Posterior vena cava (tissue), 2 donors: Measurements from ENCODE around the gene CCNC. TPM values are rescaled to one million over a fixed set of nuclear protein-coding genes. Genes with fewer than 3 reads are reported as not detected.
A peak's percentile ranks its signal among the peaks of the same experiment; 100 is the strongest.

Source experiments
- DNase-seq: peaks from one replicate; pipeline ENCODE4 v3.0.0-alpha.2; 2020; ENCODE audit warnings: low spot score
- intact Hi-C, 2 donors: fragments of 100-400 bp; cut with DNase I; formaldehyde crosslinking; loops; one replicate each; pipeline versions ENCODE4 v1.14.1 to v1.14.2; 2022 to 2023
- long read RNA-seq, 2 donors: library from polyadenylated mRNA; unstranded; transcript quantifications; one replicate each; pipeline ENCODE4 v2.0.0, GENCODE V29; 2020 to 2021
- total RNA-seq, 2 donors: library from RNA; stranded (reverse); fragmentation: NEBNext Ultra II Directional; extraction: Animal tissue kit (Norgen Biotek cat#: 25700); gene quantifications; one replicate each; pipeline ENCODE4 v1.2.1, GENCODE V29; 2021
- donor health status: DM: yes; HTN: yes; CAD: no.
- donor health status: DM: yes; HTN: yes; CAD: no.

Gene CCNC
- 10 to 100 TPM; 32.3 to 41.4 TPM for total RNA-seq
- long read RNA-seq, donor 1, transcript CCNC-210 (12 exons, 2,473 nt): major isoform, 14 of 21 reads
- long read RNA-seq, donor 1, partial matches to known transcripts: 0 of 21 reads
- long read RNA-seq, donor 1, other reads (novel, unspliced or antisense): 3 of 21 reads
- long read RNA-seq, donor 2, transcript CCNC-210 (12 exons, 2,473 nt): major isoform, 50 of 66 reads
- long read RNA-seq, donor 2, transcript CCNC-207 (12 exons, 1,426 nt): minor isoform, 9 of 66 reads
- long read RNA-seq, donor 2, partial matches to known transcripts: 0 of 66 reads
- long read RNA-seq, donor 2, other reads (novel, unspliced or antisense): 6 of 66 reads

DNA sequence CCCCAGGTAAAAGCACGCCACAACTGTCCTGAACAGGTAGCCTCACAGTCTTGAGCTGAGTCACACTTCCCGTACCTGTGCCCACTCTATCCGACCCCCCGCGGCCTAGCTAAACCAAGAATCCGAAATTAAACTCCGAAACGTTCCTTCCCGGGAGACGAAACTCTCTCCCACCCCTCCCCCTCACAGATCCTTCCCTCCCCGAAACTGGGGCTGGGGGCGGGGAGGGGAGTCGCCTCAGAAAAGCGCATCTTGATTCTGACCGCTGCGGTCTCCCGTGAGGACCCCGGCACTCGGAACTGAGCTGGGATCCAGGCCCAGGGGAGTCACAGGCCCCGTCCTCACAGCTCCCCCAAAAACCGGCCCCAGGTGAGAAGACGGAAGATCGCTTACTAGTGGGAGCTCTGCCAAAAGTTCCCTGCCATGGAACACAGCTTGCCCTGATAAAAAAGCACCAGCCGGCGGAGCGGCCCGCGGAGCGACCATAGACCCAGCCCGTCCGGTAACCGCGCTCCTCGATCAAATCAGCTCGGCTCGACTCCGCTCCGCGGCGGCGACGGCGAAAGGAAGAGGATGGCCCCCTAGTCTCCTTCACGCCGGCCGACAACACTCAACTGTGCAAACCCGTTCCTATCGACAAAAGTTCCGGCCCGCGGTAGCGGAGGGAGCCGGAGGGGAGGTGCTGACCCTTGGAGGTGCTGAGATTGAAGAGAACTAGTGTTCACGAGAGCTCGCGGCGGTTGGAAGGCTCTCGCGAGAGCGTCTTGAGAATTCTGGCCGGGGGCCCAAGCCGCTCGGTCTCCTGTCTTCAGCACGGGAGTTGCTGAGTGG lies at the start of gene CCNC:
TSS of gene CCNC (minus strand) at position 558 of the 831 bp plus-strand sequence. CDS start at position 425, 133 bp downstream.
- peak; percentile 98 for DNase-seq

GRCh38 chr6:99617131-99617530 lies 48.7 kb upstream of the CCNC start:
- no peak for DNase-seq
- intact Hi-C loops: no loop called here

More for the DNA sequence above, at the start of gene CCNC:
- intact Hi-C loops: no loop called here

- no peak for DNase-seq
- intact Hi-C loops: no loop called here
Measured at GRCh38 chr6:99614430-99615186, 46.1 kb upstream of the CCNC start.

DNA sequence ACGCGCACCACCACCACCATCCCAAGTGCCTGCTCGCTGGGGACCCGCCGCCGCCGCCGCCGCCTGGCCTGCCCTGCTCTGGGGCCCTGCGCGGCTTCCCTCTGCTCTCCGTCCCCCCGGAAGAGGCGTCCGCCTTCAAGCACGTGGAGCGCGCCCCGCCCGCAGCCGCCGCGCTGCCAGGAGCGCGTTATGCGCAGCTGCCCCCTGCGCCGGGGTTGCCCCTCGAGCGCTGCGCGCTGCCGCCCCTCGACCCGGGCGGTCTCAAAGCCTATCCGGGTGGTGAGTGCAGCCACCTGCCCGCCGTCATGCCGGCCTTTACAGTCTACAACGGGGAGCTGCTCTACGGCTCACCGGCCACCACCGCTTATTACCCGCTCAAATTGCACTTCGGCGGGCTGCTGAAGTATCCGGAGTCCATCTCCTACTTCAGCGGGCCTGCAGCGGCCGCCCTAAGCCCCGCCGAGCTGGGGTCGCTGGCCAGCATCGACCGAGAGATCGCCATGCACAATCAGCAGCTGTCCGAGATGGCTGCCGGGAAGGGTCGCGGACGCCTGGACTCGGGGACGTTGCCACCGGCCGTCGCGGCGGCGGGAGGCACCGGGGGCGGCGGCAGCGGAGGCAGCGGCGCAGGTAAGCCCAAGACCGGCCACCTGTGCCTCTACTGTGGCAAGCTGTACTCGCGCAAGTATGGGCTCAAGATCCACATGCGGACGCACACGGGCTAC lies 45.4 kb upstream of the CCNC start:
- peak; percentile 78 for DNase-seq
- intact Hi-C loops: no loop called here

DNA sequence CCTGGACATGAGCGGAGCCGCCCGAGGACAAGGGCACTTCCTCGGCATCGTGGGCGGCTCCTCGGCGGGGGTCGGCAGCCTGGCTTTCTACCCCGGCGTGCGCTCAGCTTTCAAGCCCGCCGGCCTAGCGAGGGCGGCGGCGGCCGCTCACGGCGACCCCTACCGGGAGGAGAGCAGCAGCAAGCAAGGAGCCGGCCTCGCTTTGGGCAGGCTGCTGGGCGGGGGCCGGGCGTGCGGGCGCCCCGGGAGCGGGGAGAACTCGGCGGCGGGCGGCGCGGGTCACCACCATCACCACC lies 44.9 kb upstream of the CCNC start:
- intact Hi-C loops: no loop called here
- no peak for DNase-seq

DNA sequence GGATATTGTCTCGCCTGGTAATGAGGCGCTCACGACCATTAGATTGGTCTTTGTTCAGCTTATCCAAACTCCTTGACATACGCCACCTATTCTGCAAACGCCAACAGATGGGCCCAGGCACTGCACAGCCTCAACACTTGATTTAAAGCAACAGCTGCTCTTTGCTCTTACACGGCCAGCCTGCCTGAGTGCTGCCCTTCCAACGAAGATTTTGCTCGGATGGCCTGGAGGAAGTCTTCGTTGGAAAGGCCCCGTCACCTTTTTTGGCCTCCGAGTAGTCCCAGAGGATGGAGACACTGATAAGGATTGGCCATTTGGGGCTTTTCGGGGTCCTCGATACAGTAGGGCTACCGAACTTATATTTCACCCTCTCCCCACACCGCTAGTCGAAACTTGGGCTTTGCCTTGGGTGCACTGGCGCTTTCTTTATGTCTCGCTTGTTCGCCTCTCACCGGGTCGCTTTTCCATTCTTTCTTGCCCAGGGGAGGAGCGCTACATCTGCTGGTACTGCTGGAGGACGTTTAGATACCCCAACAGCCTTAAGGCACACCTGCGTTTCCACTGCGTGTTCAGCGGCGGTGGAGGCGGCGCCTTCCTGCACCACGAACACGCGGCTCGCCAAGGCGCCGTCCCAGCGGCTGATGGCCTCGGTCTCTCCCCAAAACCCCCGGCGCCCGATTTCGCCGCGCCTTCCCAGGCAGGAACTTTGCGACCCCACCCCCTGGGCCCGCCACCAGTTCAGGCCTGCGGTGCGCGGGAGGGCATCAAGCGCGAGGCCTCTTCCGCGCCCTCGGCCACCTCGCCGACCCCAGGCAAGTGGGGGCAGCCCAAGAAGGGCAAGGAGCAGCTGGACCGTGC lies 44.3 kb upstream of the CCNC start:
- DNase-seq: no peak
- intact Hi-C loops: no loop called here

- intact Hi-C loops: no loop called here
Measured at GRCh38 chr6:99611148-99611547, 42.7 kb upstream of the CCNC start.

GRCh38 chr6:99609905-99610489 lies 41.5 kb upstream of the CCNC start:
- intact Hi-C loops: no loop called here
- DNase-seq: no peak

More at GRCh38 chr6:99611148-99611547, 42.7 kb upstream of the CCNC start:
- DNase-seq: no peak

GRCh38 chr6:99608886-99609482 lies 40.5 kb upstream of the CCNC start:
- intact Hi-C loops: no loop called here

DNA sequence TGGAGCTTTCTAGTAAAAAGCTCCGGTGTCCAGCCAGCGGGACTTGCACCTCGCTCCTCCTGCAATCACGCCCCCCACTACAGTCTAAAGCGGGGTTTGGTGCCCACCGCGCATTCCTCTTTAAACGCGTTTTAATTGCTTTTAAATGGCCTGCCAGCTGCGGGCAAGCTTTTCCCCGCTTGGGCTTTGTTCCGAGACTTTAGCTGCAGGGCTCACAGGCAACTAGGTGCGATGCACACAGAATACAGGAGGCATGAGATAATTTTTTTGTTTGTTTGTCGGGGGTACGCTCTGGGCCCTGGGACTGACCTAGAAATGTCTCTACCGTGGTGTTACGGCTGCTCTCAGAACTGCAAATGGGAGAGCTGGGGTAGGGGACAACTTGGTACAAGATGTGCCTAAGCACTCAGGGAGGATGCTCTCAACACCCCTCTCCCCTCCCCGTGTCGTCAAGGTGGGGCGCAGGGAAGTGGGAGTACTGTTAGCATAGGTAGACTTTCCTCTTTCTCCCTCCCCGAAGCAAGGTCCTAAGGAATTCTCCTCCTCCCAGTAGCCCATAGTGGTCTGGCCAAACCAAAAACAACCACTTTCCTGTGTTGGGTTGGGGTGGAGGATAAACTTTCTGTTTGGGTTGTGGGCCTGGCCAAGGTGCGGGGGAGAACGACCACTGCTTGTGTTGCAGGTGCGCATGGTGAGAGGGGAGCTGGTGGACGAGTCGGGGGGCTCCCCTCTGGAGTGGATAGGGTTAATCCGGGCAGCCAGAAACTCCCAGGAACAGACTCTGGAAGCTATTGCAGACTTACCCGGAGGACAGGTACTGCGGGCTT lies 39.8 kb upstream of the CCNC start:
- DNase-seq: no peak
- intact Hi-C loops: no loop called here

More at GRCh38 chr6:99608886-99609482, 40.5 kb upstream of the CCNC start:
- DNase-seq: no peak

DNA sequence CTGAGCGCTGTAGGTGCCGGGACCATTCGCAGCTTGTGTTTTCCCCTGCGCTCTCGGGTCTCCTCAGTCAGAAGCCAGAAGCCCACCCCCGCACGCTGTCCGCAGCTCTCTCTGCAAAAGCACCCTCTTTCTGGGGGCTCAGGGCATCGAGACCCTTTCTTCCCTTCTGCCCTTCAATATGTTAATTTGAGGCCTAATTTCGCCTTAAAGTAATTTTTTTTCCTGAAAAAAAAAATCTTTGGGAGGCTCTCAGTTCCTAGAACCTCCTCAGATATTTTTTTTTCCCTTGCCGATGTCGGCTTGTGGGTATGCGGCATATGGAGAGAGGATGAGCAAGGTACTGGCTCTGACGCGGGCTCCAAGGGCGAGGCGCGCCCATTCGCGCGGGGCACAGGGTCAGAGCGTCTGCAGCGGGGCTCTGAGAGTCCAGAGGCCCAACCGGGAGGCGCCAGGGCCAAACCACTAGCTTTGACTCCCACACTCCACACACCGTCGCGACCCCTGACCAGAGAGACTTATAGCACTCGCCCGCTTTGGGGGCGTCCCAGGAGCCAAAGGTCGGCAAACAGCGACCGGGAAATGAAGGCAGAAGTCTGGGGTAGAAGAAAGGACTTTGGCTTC lies 39.1 kb upstream of the CCNC start:
- DNase-seq: no peak
- intact Hi-C loops: no loop called here

- no peak for DNase-seq
- intact Hi-C loops: no loop called here
Measured at GRCh38 chr6:99606656-99607415, 38.4 kb upstream of the CCNC start, which contains the start of gene PRDM13. Gene PRDM13 (plus strand): TSS chr6:99606833. CDS start chr6:99607035, 202 bp downstream.

GRCh38 chr6:99605911-99606655 lies 37.6 kb upstream of the CCNC start:
- DNase-seq: no peak
- intact Hi-C loops: no loop called here

- intact Hi-C loops: no loop called here
Measured at GRCh38 chr6:99605074-99605734, 36.7 kb upstream of the CCNC start.

More at GRCh38 chr6:99605074-99605734, 36.7 kb upstream of the CCNC start:
- DNase-seq: no peak
